ENCODE results near the gene ITGA5.

Gene ITGA5

GRCh38 chr12:54349679-54350078 is 69.4 kb downstream of the ITGA5 start:
- DNase-seq: no peak

GRCh38 chr12:54349036-54349435 is 70.0 kb downstream of the ITGA5 start:
- no peak for DNase-seq
